Heart left ventricle (tissue), 16 donors: ENCODE measurements around the gene MVD. TPM values are rescaled to one million over a fixed set of nuclear protein-coding genes. Genes with fewer than 3 reads are reported as not detected.
A peak's percentile ranks its signal among the peaks of the same experiment; 100 is the strongest.

ENCODE experiments used
- ATAC-seq, 4 donors: fragments of 200-7000 bp; cut with Tn5 transposase; one replicate each; pipeline ENCODE4 v1.9.1; 2020 to 2022; ENCODE audit warnings: moderate library complexity in 4 of 4, mild to moderate bottlenecking in 3 of 4, moderate number of reproducible peaks in 1 of 4
- DNase-seq, 5 donors: peaks; one replicate each; pipeline ENCODE4 v3.0.0-alpha.2; 2020
- H3K27ac ChIP-seq, 12 donors: fragments of 200-600 bp; sonication (generic) in 4 of 12; one replicate each; pipeline versions ENCODE4 v1.5.0 to v1.8.0; 2016 to 2022; ENCODE audit warnings: mild to moderate bottlenecking in 2 of 12
- H3K27me3 ChIP-seq, 9 donors: fragments of 200-600 bp; sonication (generic) in 2 of 9; one replicate each; pipeline versions ENCODE4 v1.5.1 to v1.8.0; 2016 to 2022; ENCODE audit warnings: mild to moderate bottlenecking in 3 of 9
- H3K36me3 ChIP-seq, 9 donors: fragments of 200-600 bp; sonication (generic) in 2 of 9; one replicate each; pipeline versions ENCODE4 v1.5.0 to v1.8.0; 2018 to 2022; ENCODE audit warnings: mild to moderate bottlenecking in 2 of 9
- H3K4me1 ChIP-seq, 12 donors: fragments of 200-600 bp; sonication (generic) in 4 of 12; one replicate each; pipeline versions ENCODE4 v1.5.0 to v1.8.0; 2016 to 2022; ENCODE audit warnings: mild to moderate bottlenecking in 3 of 12
- H3K4me3 ChIP-seq, 12 donors: fragments of 200-600 bp; sonication (generic) in 4 of 12; one replicate each; pipeline versions ENCODE4 v1.5.0 to v1.8.0; 2017 to 2022; ENCODE audit warnings: mild to moderate bottlenecking in 9 of 12, moderate library complexity in 4 of 12
- H3K9me3 ChIP-seq, 12 donors: fragments of 200-600 bp; sonication (generic) in 4 of 12; one replicate each; pipeline versions ENCODE4 v1.5.0 to v1.8.0; 2016 to 2022; ENCODE audit warnings: mild to moderate bottlenecking in 1 of 12
- POLR2A ChIP-seq, 2 donors: fragments of 450-650 bp; IDR thresholded peaks; one replicate each; pipeline ENCODE4 v1.6.1; 2017; ENCODE audit warnings: antibody characterized with exemption in 2 of 2, mild to moderate bottlenecking in 2 of 2, moderate library complexity in 2 of 2
- WGBS, 4 donors: extraction: QIAGEN DNeasy Blood & Tissue Kit in 2 of 4; methylation state at CpG; one replicate each; pipeline versions ENCODE4 v1.1.5 to v1.1.7; 2013 to 2018; 5-methylcytosine and 5-hydroxymethylcytosine counted together
- intact Hi-C, 10 donors: fragments of 100-400 bp; cut with DNase I; formaldehyde crosslinking; loops; one replicate each; pipeline versions ENCODE4 v1.11.1 to v1.14.2; 2022
- polyA plus RNA-seq, 2 donors: library from polyadenylated mRNA; stranded (reverse); fragments of 200-250 nt; gene quantifications; one replicate each; pipeline ENCODE4 v1.2.3, GENCODE V29; 2013
- total RNA-seq, 9 donors: library from RNA; depleted of rRNA in 2 of 9; stranded (reverse); fragments of >200 nt in 2 of 9; fragmentation: NEBNext Ultra II Directional in 3 of 9; extraction: Animal tissue kit (Norgen Biotek cat#: 25700) in 3 of 9; gene quantifications; one replicate each; pipeline versions ENCODE4 v1.1.0 to v1.2.4, GENCODE V29; 2016 to 2023
- TF ChIP-seq, protein P1 (sequence below), 12 donors: fragments of 200-600 bp; sonication (generic) in 4 of 12; IDR thresholded peaks; one replicate each; pipeline versions ENCODE4 v1.5.0 to v1.8.0; 2018 to 2022; ENCODE audit warnings: antibody characterized with exemption in 12 of 12, mild to moderate bottlenecking in 5 of 12
- donor health status: ischemic (EF 13 %, LVEDD 7.1; RV severe dilation, severe dysfunction).
- donor health status: healthy with polysubstance abuse.
- donor health status: DM: no; HTN: yes; CAD: no.
- donor health status: DM: no; HTN: no; CAD: no.
- donor health status: ischemic (EF 25% LVEDD 6.9; RV normal size, moderate dysfunction).
- donor health status: ischemic (EF 25% LVEDD 5.7; RV mildly dilated, moderate dysfunction).
- donor health status: healthy.
- donor health status: DM: yes; HTN: yes; CAD: no.
- donor health status: ischemic (EF 35%, LVEDD 5.7; RV mildly dilated, moderate dysfunction).
- donor health status: nonischemic (EF 11% LVEDD 7.7; RV severe dilation, severe dysfunction).
- donor health status: DM: yes; HTN: yes; CAD: no.
- donor health status: PGD.
- donor health status: ischemic (EF 29% LVEDD 5.4; RV normal size, mild dysfunction).
- donor health status: nonischemic (EF 23%, LVEDD 6.1; RV moderate dilation, normal function).

MVD gene
- total and polyA plus RNA-seq, 11 donors, result 17.5 to 41.2 (median 21.0) TPM

DNA sequence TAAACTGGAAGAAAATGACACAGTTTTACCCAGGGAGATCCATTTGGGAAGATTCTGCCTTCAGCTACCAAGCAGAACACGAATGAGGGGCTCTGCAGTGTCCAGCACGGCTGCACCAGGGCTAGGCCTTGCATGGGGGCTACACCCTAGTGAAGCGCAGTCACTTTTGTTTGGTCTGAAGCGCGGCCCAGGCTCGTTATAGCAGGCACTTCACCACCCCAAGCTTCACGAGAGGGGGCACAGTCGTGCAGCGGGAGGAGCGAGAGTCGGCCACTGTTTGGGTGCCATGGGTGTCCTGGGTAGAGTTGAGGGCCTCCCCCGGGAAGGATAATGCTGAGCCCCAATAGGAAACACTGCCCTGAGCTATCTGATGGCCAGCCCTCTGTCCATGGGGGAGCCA, 46.2 kb downstream of the MVD start:
- DNase-seq, result no peak
- TF ChIP-seq POLR2A (IDR thresholded peaks at IDR 0.05), result no peak
- TF ChIP-seq, protein P1, sequence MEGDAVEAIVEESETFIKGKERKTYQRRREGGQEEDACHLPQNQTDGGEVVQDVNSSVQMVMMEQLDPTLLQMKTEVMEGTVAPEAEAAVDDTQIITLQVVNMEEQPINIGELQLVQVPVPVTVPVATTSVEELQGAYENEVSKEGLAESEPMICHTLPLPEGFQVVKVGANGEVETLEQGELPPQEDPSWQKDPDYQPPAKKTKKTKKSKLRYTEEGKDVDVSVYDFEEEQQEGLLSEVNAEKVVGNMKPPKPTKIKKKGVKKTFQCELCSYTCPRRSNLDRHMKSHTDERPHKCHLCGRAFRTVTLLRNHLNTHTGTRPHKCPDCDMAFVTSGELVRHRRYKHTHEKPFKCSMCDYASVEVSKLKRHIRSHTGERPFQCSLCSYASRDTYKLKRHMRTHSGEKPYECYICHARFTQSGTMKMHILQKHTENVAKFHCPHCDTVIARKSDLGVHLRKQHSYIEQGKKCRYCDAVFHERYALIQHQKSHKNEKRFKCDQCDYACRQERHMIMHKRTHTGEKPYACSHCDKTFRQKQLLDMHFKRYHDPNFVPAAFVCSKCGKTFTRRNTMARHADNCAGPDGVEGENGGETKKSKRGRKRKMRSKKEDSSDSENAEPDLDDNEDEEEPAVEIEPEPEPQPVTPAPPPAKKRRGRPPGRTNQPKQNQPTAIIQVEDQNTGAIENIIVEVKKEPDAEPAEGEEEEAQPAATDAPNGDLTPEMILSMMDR (IDR thresholded peaks at IDR 0.05), result no peak
- Histone ChIP-seq H3K9me3 (no peaks in the 10 kb centered on the region), H3K27ac (no peak overlapping the region), H3K4me1 (peaks cover 0 to 45% (median 14%) of the 10 kb centered on the region in 12 donors), H3K4me3 (no peak overlapping the region), H3K36me3 (peaks cover 0 to 56% (median 26%) of the 10 kb centered on the region in 9 donors), H3K27me3 (no peaks in the 10 kb centered on the region)
- WGBS, 4 donors, result 85 to 96% (median 95%) methylated on average over 12 of the region's 12 CpGs
- no peak for ATAC-seq
- intact Hi-C loops, result no loop called here

DNA sequence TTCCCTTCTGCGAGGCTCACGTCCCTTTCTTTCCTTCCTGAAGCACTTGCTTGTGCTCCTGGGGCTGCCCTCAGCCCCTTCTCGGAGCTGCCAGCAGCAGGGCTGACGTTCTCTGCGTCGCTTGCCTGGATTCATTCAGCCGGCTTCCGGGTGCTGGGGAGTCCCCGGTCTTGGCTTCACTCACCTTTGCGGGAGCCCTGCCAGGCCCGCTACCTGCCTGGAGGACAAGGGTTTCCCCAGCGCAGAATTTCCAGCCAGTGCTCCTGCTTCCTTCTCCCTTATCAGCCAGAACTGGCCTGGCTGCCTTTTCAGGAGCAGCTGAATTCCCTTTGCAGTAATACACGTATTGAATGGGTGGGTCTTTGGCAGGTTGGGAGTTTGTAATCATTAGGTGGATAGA, 46.6 kb downstream of the MVD start:
- WGBS, 4 donors, result 55 to 80% (median 59%) methylated on average over 13 of the region's 13 CpGs
- DNase-seq, result no peak
- peaks cover 0 to 45% (median 14%) of the 10 kb centered on the region in 12 donors for H3K4me1 ChIP-seq

DNA sequence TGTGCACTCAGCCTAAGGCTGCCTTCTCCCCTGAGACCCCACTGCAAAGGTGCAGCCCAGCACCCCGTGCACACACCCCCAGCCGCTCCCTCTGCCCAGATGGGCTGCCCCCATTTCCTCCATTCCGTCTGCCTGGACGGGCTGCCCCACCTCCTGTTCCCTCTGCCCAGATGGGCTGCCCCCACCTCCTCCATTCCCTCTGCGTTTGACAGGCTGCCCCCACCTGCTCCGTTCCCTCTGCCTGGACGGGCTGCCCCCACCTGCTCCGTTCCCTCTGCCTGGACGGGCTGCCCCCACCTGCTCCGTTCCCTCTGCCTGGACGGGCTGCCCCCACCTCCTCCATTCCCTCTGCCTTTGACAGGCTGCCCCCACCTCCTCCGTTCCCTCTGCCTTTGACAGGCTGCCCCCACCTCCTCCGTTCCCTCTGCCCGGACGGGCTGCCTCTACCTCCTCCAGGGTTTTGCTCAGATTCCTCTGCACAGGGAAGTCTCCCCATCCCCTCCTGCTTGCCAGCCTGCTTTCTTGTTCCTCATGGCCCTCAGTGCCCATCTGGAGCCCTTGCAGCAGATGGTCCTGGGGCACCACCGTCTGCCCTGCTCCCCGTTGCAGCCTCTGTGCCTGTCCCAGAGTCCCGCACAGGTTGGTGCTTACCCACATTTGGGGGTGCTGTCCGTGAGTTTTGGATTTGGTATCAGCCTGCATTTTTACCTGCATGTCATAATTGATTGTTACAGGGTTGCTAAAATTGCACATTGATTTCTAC, 47.9 kb downstream of the MVD start:
- no peak for ATAC-seq
- intact Hi-C loops, result no loop called here
- Histone ChIP-seq H3K9me3 (no peaks in the 10 kb centered on the region), H3K36me3 (peaks cover 0 to 69% (median 43%) of the 10 kb centered on the region in 9 donors), H3K27ac (no peak overlapping the region), H3K4me1 (peaks cover 0 to 44% (median 14%) of the 10 kb centered on the region in 12 donors), H3K4me3 (no peak overlapping the region), H3K27me3 (no peaks in the 10 kb centered on the region)
- TF ChIP-seq, protein P1 (IDR thresholded peaks at IDR 0.05), result no peak
- no peak for TF ChIP-seq POLR2A (IDR thresholded peaks at IDR 0.05)
- DNase-seq, result no peak
- WGBS, 4 donors, result 89 to 93% (median 90%) methylated on average over 19 of the region's 19 CpGs

More for the DNA sequence above, 46.6 kb downstream of the MVD start:
- peak in 2 of 4 donors; percentile 7 to 32 for ATAC-seq
- no peak overlapping the region for H3K4me3 ChIP-seq
- intact Hi-C loops, result no loop called here
- H3K27ac ChIP-seq, result no peak overlapping the region
- no peaks in the 10 kb centered on the region for H3K9me3 ChIP-seq
- no peaks in the 10 kb centered on the region for H3K27me3 ChIP-seq
- TF ChIP-seq, protein P1 (IDR thresholded peaks at IDR 0.05), result no peak
- TF ChIP-seq POLR2A (IDR thresholded peaks at IDR 0.05), result no peak
- peaks cover 0 to 56% (median 30%) of the 10 kb centered on the region in 9 donors for H3K36me3 ChIP-seq

DNA sequence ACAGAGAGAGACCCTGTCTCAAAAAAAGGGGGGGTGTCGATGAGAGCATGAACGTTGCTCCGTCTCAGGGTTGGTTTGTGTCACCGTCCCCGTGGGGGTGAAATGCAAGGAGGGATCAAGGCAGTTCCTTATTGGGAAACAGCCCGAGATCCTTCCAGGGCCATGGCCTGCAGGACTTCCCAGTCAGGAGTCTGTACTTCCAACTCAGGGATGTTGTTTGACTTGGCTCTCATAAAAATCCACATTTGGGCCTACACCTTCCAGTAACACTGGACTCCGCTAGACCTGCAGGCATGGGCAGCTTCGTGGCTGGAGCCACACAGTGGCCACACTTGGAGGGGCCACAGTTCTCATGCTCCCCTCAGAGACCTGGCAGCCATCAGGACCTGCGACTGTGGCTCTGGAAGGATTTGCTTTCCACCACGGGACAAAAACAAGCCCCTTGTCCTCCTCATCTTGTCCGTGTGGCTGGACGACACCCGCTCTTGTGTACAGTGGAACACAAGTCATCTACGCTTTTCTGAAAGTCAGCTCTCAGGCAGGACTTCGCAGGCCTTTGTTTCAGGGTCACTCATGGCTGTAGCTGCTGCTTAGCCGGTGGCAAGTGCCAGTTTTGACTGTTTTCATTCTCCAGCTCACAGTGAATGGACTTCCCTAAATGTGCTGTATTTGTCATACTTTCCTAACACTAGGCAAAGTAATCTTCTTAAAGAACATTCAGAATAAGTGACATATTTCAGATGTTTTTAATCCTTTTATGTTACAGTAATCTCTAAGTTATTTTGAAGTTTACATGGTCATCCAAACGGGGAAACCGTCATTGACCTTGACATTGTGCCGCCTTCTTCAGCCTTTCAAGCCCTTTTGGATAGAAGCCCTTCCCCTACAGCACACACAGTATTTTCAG, 48.7 kb downstream of the MVD start:
- peaks cover 0 to 77% (median 49%) of the 10 kb centered on the region in 9 donors for H3K36me3 ChIP-seq
- H3K4me1 ChIP-seq, result peaks cover 0 to 36% (median 14%) of the 10 kb centered on the region in 12 donors
- intact Hi-C loops, result no loop called here
- H3K27me3 ChIP-seq, result no peaks in the 10 kb centered on the region
- no peaks in the 10 kb centered on the region for H3K9me3 ChIP-seq
- H3K4me3 ChIP-seq, result no peak overlapping the region
- no peak overlapping the region for H3K27ac ChIP-seq
- TF ChIP-seq, protein P1 (IDR thresholded peaks at IDR 0.05), result no peak
- no peak for TF ChIP-seq POLR2A (IDR thresholded peaks at IDR 0.05)
- WGBS, 4 donors, result 79 to 83% (median 82%) methylated on average over 16 to 19 of the region's 19 CpGs
- ATAC-seq (peak in 1 of 4 donors; percentile 40), DNase-seq (no peak)
